HTR-8/SVneo (cell line): ENCODE measurements around the gene UNC5C.

ENCODE experiments used
- DNase-seq: peaks from one replicate; pipeline ENCODE4 v3.0.0; 2011; ENCODE audit warnings: low spot score, mixed read lengths; ENCODE audit not compliant: insufficient read length
- FAIRE-seq: peaks from 2 replicates; lab custom pipeline; 2011; peaks lifted over from hg19 to GRCh38; lab: Jason Lieb, UNC

Gene UNC5C

GRCh38 chr4:95526075-95526474 lies 22.7 kb downstream of the UNC5C start:
- FAIRE-seq = no peak

DNA sequence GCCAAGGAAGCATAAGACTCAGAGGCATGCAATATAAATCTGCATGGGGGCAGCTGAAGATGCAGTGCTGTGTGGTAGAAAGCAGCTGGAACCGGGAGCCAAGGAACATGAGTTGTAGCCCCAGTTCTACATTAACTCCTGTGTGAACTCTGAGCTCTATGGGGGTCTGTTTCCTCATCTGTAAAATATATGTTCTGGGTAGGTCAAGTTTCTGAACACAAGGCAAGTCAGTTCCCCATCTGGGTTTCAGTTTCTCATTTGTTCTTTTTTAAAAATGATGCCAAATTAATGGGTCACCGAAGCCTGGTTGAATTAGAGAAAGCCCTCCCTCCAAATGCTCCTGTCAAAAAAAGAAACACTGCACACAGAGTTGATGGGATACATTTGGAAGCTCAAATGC lies 24.0 kb downstream of the UNC5C start:
- no peak for DNase-seq
- FAIRE-seq = no peak

More at GRCh38 chr4:95526075-95526474, 22.7 kb downstream of the UNC5C start:
- no peak for DNase-seq

DNA sequence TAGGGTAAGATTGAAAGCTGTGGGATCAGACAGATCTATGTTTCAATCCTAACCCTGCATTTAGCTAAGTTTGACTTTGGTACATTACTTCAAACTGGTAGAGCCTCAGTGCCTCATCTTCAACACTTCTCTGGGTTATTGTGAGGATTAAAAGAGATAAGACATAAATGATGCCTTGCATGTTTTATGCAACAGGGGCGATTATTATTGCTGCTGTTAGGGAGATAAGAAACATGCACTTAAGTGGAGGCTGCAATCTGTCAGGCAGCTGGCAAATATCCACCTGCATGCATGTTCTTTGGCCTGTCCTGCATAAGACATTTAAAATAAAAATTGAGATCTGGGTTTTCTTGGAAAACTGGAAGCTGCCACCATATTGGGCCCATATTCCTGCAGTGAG lies 24.6 kb downstream of the UNC5C start:
- DNase-seq = no peak
- FAIRE-seq = no peak

DNA sequence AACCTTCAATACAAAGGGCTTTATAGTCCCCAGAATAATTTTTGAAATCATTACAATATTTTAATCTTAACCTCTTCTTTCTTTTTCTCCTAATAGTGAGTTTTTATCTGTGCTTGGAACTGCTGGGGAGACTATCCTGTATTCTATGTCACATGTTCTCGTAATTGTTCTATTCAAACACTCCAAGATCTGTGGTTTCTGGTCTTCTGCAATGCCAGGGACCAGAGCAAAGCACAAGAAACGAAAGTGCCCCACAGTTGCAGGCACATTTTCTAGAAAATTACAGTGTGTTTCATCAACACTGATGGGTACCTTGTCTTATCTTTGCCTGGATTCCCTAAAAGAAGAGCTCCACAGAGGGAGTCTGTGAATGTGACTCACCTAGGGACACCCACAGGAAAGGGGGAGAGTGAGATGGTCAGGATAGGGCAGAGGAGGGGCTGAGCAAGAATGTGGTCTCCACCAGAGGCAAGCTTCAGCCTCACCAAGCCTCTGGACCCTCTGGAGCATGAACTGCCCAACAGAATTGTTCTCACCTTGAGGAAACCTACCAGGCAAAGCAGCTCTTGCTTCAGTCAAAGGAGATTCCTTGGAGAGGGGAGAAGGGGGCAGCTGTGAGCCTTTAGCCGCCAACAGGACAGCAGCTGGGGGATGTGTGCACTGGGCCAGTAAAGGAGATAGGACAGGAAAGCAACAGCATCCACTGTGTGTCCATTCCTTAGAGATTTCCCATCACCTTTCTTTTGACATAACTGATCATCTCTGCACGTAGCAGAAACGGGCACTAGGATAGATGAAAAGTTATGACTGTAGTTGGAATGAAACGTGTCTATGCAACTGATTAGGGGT lies 25.9 kb downstream of the UNC5C start:
- no peak for FAIRE-seq
- no peak for DNase-seq

- DNase-seq = no peak
- no peak for FAIRE-seq
Observed at GRCh38 chr4:95517576-95518345, 31.0 kb downstream of the UNC5C start.

DNA sequence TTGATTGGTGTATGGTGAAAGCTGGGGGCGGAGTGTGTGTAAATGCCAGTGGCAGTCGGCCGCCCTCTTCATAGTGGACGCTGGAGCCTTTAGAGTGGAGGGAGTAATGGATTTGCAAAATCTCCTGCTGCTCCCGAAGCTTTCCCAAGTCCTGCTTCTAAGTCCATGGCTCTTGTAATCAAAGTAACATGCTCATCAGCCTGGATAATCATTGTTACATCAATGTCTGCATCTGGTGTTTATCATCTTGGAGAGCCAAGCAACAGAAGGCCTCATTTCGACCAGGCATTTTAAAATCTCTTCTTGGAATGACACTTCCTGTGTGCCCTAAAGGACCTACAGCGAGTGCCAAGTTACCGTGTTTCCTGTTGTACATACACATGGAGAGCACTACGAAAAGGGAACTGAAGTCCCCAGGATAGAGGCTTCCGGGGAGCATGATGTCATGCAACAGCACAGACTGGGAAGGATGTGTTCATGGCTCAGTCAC lies 32.2 kb downstream of the UNC5C start:
- DNase-seq (no peak), FAIRE-seq (no peak)

DNA sequence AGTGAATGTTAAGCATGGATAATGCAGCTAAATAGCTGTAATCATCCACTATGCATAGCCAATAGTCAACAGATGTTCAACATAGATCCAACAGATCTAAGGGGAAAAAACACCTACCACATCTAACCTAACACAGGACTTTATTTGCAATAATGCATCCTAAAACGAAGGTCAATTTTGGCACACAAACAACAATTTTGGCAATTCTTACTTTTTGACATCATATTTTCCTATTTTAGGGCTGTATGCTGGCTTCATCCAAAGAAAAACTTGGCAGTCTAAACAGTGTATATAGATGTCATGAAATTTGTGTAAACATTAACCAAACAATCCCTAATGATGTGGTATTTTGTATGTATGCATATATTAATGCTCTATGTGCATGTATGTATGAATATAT lies 33.2 kb downstream of the UNC5C start:
- FAIRE-seq (no peak), DNase-seq (no peak)

DNA sequence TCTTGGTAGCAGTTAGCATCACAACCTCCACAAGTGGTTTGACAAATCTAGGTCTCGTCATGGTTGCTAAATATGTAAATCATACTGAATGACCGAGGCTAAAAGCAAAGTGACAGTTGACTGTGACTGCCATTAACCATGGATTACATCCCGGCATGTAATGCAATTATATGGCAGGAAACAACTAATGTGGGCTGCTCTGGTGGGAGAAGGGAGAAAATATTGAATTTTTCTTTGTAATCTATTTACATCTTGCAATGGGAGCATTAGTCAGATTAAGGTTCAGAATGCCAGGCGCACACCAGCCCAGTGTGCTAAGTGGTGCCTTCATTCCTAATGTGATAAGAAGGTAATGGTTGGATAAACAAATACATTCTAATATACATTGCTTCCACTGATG lies 35.8 kb downstream of the UNC5C start:
- DNase-seq (no peak), FAIRE-seq (no peak)

DNA sequence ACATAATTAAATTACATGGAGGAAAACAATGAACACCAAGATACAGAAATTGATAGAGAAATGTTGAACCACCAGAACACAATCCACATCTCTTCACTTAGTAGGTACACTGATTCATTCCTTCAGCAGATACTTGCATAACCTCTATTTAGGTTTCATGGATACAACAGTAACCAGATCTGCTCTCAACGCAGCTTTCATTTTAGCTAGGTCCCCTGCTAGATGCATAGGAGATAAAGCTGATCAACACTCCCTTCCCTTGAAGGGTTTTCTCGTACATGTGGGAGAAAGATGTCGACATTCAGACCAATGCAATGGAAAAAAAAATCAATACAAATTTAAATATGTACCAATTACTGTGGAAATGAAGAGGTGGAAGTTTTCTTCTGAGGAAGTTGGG lies 37.3 kb downstream of the UNC5C start:
- FAIRE-seq (no peak), DNase-seq (no peak)

DNA sequence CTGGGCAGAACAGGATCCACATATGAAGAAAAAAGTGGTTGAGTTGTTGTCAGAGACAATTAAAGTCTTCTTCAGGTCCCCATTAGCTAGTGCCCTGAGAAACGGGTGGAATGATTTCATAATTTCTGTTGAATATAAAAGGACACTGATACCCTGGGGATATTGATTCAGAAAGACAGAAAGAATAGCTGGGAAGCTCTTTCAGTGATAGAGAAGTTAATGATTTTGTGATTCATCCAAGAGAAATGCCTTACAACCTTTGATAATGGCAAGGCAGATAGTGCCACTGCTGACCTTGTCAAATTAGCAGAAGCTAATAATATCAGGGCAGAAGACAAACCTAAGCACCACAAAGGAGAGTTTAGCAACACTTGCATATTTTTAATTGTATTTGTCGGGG lies 37.9 kb downstream of the UNC5C start:
- no peak for FAIRE-seq

DNA sequence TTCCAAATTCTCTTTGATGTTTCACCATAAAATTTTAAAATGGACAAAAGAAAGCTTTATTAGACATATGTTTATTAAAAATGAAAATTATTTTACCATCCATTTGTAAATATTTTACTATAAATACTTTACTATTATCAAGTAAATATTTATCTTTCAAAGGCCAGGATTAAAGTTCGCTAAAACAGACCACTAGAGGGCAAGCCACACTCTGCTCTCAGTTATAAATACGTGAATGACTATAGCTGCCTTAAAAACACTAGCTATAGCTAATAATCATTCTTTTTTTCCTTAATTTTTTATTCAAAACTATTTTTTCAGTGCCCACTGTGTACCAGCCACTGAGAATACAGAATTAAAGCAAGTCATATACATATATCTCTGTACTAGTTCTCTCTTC lies 38.6 kb downstream of the UNC5C start:
- DNase-seq (no peak), FAIRE-seq (no peak)

More for the DNA sequence above, 37.9 kb downstream of the UNC5C start:
- no peak for DNase-seq

DNA sequence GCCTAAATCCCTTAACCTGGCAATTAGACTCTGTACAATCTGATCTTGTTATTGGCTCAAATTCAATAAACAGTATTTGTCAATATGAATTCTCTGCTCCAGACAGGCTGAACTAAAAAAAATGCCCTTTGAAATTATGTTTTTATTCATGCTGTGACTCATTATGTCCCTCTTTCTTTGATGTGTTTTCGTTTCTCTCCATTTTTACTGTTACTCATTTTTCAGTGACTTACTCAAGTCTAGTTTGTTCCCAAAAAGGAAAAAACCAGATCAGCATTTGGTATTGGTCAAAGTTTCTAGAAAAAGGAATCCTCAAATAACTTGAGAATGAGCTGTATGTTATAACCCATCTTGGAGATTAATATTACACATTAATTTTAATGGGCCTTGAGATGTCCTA lies 40.4 kb downstream of the UNC5C start:
- DNase-seq (no peak), FAIRE-seq (no peak)

DNA sequence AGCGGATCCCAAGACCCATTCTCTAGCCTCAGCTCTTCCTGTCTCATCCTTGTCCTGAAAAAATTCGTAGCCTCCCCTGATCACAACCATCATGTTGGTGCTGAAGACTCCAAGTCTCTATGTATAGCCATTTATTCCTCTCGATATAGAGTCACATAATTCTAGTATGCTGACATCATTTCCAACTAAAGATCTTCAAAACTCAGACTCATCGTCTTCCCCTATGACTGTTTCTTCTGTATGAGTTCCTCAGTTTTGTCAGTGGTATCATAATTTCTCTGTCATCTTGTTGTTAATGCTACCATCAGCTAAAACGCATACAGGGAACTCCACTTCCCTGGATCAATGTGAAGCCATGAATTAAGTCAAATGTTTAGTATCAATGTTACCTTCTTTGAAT lies 41.2 kb downstream of the UNC5C start:
- DNase-seq = no peak
- no peak for FAIRE-seq

DNA sequence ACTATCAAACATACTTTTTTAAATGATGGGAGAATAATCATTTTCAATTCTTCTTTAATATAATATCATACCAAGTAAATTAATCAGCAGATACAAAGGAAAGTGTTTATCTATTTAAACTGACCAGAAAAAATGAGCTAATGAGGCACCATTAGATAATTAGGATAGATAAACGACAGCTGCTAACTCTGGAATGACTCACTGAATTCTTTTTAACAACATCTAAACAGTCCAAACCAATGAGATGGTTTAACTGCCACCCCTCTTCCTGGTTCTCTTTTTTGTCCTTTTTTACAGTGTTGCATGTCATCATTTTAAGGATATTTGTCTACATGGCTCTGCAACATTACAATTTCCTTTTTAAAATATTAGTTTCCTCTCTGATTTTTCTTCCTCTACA lies 41.6 kb downstream of the UNC5C start:
- no peak for FAIRE-seq
- DNase-seq = no peak

DNA sequence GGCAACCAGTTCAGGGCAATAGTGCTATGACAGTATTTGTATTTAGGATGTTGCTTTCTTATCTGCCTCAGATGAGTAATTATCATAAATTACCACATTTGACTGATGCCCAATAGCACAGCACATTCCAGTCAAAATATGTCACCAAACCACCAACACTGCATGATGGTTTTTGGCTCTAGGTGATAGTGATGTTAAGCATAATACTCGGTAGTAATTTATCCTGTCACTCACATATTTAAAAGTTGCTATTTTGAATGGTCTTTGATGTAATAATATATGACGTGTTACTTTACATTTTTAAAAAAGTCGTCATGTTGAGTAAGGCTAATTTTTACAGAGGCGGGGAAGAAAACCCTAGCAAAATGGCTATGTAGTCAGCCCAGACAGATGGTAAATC lies 42.5 kb downstream of the UNC5C start:
- no peak for FAIRE-seq
- peak; percentile 7 for DNase-seq

- DNase-seq = no peak
Observed at GRCh38 chr4:95505799-95506198, 43.0 kb downstream of the UNC5C start.

GRCh38 chr4:95505151-95505550 lies 43.6 kb downstream of the UNC5C start:
- DNase-seq (no peak), FAIRE-seq (no peak)

More at GRCh38 chr4:95505799-95506198, 43.0 kb downstream of the UNC5C start:
- FAIRE-seq = no peak

GRCh38 chr4:95504501-95504900 lies 44.3 kb downstream of the UNC5C start:
- DNase-seq (no peak), FAIRE-seq (no peak)

GRCh38 chr4:95500361-95500760 lies 48.4 kb downstream of the UNC5C start:
- DNase-seq = no peak
- FAIRE-seq = no peak

GRCh38 chr4:95499291-95499696 lies 49.5 kb downstream of the UNC5C start:
- no peak for FAIRE-seq
- DNase-seq = no peak

DNA sequence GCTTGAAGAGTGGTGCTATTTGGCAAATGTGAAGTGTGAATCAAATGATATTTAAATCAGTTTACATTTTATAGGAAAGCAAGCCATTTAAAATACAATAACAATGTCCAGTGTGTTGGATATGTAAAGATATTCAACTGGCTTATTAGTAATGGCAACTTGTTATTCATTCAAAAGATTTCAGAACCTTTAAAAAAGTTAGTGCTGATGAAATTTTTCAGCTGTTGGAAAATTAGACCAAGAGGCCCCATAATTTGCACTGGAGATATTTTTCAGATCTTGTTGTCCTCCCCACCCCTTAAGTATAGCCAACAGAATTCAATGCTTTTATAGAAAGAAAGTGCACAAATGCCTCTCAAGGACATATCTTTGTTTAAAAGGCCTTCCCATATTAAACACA lies 54.6 kb downstream of the UNC5C start:
- DNase-seq = no peak
- no peak for FAIRE-seq
